Esophagus muscularis mucosa (tissue), 4 donors: ENCODE results near the gene CBFA2T3. TPM values are rescaled to one million over a fixed set of nuclear protein-coding genes. Genes with fewer than 3 reads are reported as not detected.

Experiments used
- DNase-seq: peaks from one replicate; pipeline ENCODE4 v3.0.0-alpha.2; 2017; ENCODE audit errors: extremely low spot score
- H3K27ac ChIP-seq, 4 donors: fragments of 200-600 bp; sonication (generic); replicated peaks in 1 of 4; 1 replicate in 3 of 4; 2 replicates in 1 of 4; pipeline ENCODE4 v1.5.1; 2016 to 2019; ENCODE audit warnings: mild to moderate bottlenecking in 1 of 4
- H3K27me3 ChIP-seq, 4 donors: fragments of 200-600 bp; sonication (generic); one replicate each; pipeline versions ENCODE4 v1.5.1 to v1.6.0; 2016 to 2019
- H3K36me3 ChIP-seq, 4 donors: fragments of 200-600 bp; sonication (generic); one replicate each; pipeline ENCODE4 v1.5.1; 2016 to 2019
- H3K4me1 ChIP-seq, 4 donors: fragments of 200-600 bp; sonication (generic); one replicate each; pipeline ENCODE4 v1.5.1; 2016 to 2019
- H3K4me3 ChIP-seq, 4 donors: fragments of 200-600 bp; sonication (generic); 1 replicate in 2 of 4; 2 replicates in 2 of 4; pipeline ENCODE4 v1.5.1; 2016 to 2019; ENCODE audit warnings: mild to moderate bottlenecking in 4 of 4, moderate library complexity in 1 of 4
- H3K9me3 ChIP-seq, 4 donors: fragments of 200-600 bp; sonication (generic); 1 replicate in 3 of 4; 2 replicates in 1 of 4; pipeline ENCODE4 v1.5.1; 2016 to 2019
- EP300 ChIP-seq: sonication (generic); formaldehyde crosslinking; IDR thresholded peaks from one replicate; pipeline ENCODE4 v1.6.1; 2017; ENCODE audit warnings: antibody characterized with exemption
- POLR2A ChIP-seq: fragments of 450-650 bp; IDR thresholded peaks from one replicate; pipeline ENCODE4 v1.6.1; 2017; ENCODE audit warnings: antibody characterized with exemption, moderate library complexity, mild to moderate bottlenecking, low read depth
- POLR2AphosphoS5 ChIP-seq, 2 donors: sonication (generic); formaldehyde crosslinking; IDR thresholded peaks; one replicate each; pipeline ENCODE4 v1.6.1; 2017; ENCODE audit warnings: antibody characterized with exemption in 2 of 2
- WGBS: methylation state at CpG from one replicate; pipeline ENCODE4 v1.1.5; 2018; 5-methylcytosine and 5-hydroxymethylcytosine counted together
- intact Hi-C: fragments of 100-400 bp; cut with DNase I; formaldehyde crosslinking; loops from one replicate; pipeline ENCODE4 v1.15.1; 2023
- total RNA-seq, 4 donors: library from RNA; depleted of rRNA; stranded (reverse); fragments of >200 nt; gene quantifications; one replicate each; pipeline versions ENCODE4 v1.1.0 to v1.2.1, GENCODE V29; 2016
- TF ChIP-seq, protein P1 (sequence below), 3 experiments: fragments of 200-600 bp in 2 of 3; fragments of 450-650 bp in 1 of 3; sonication (generic) in 2 of 3; IDR thresholded peaks; one replicate each; pipeline ENCODE4 v1.5.1; 2017 to 2019; ENCODE audit warnings: antibody characterized with exemption in 3 of 3, mild to moderate bottlenecking in 2 of 3, moderate library complexity in 1 of 3

Gene CBFA2T3
- total RNA-seq, 4 donors from 2014 or later: 2.0 to 10.4 (median 3.5) TPM

DNA sequence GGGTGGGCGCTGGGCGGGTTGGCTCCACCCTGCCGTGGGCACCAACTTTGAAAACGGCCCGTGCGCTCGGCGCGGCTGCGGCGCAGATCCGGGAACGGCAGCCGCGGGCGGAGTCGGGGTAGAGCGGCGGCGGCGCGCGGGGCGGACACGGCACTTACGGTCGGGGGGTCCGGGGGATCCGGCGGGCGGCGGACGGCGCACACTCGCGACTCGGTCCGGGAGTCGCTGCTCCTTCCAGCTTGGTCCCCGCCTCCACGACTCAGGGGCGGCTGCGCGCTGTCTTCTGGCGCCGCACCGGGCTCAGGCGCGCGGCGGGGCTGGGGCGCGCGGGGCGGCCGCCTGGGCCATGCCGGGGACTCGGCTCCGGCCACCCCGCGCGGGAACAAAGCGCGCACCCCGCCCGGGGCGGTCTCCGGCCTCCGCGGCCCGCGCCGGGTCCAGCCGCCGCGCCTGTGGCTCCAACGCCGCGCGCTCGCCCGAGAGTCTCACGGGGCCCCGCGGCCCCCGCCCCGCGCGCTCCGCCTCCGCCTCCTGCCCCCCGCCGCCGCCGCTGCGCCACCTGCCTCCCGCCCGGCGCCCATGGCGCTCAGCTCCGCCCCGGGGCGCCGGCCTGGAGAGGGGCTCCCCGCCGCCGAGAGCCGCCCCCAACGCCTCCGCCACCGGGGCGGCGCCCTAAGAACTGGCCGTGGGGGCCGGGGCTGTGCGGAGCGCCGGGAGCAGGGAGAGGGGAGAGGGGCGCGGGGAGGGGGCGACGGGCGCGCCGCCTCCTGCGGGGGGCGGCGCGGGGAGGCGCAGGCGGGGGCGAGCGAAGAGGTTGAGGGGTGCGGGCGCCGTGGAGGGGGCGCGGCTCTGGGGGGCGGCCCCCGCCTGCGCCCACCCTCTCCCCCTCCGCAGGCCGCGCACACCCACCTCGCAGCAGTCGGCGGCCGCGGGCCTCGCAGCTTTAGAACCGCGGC, 35.9 kb downstream of the CBFA2T3 start:
- no peak for DNase-seq
- no peak for TF ChIP-seq POLR2AphosphoS5 (IDR thresholded peaks at IDR 0.05)
- TF ChIP-seq EP300: no peak
- Histone ChIP-seq H3K36me3 (no peaks in the 10 kb centered on the region), H3K4me1 (peaks cover 32 to 60% (median 58%) of the 10 kb centered on the region in 4 donors), H3K27me3 (peaks cover 0 to 92% (median 17%) of the 10 kb centered on the region in 4 donors), H3K4me3 (peak overlapping the region; percentile 55 to 61 (median 58)), H3K27ac (peak overlapping the region; percentile 45 to 72 (median 65)), H3K9me3 (no peaks in the 10 kb centered on the region)
- intact Hi-C loops: loop anchor here (10.0 kb wide), 1 partner anchor 224 kb away; no protein-coding TSS in a partner anchor
- 0% methylated on average over 41 of the region's 152 CpGs for WGBS

DNA sequence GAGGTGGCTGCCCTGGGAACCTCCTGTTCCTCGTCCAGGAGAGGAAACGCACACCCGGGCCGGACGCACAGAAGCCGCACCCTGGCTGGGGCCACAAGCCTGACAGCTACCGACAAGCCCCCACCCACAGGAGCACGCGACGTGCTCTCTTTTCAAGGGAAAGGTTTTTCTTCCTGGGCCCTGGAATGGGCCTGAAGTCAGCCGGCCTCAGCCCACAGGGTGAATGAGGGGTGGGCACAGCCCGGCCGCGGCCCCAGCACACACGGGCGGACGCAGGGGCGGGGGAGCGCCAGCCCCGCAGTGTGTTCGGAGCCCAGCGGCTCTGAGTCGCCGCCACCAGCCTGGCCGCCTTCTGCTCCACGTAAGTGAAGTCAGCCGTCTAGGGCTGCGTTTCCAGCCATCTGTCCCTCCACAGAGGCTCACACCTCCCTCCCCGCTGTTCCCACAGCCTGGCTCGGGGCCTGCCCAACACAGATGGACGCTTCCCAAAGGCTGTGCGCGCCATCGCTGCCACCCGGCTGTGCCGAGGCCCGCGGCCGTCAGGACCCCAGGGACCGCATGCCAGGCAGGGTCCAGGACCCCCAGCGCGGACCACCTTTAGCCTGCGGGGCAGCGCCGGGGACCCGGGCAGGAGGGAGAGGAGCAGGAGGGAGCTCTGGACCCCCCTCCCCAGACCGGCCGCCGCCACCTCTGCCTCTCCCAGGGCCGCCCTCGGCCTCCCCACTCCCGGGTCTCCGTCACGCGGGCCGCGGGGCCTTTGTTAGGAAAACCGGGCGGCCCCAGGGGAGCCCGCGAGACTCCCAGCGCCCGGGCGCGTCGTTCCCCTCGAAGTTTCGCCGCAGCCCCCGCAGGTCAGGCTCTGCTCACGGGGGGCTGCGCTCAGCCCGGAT, 36.8 kb downstream of the CBFA2T3 start:
- WGBS: 7% methylated on average over 37 of the region's 73 CpGs
- DNase-seq: no peak
- TF ChIP-seq, protein P1, sequence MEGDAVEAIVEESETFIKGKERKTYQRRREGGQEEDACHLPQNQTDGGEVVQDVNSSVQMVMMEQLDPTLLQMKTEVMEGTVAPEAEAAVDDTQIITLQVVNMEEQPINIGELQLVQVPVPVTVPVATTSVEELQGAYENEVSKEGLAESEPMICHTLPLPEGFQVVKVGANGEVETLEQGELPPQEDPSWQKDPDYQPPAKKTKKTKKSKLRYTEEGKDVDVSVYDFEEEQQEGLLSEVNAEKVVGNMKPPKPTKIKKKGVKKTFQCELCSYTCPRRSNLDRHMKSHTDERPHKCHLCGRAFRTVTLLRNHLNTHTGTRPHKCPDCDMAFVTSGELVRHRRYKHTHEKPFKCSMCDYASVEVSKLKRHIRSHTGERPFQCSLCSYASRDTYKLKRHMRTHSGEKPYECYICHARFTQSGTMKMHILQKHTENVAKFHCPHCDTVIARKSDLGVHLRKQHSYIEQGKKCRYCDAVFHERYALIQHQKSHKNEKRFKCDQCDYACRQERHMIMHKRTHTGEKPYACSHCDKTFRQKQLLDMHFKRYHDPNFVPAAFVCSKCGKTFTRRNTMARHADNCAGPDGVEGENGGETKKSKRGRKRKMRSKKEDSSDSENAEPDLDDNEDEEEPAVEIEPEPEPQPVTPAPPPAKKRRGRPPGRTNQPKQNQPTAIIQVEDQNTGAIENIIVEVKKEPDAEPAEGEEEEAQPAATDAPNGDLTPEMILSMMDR (IDR thresholded peaks at IDR 0.05): no peak
- peak; percentile 7 to 35 for TF ChIP-seq POLR2AphosphoS5 (IDR thresholded peaks at IDR 0.05)
- no peak for TF ChIP-seq POLR2A
- TF ChIP-seq EP300: no peak
- Histone ChIP-seq H3K27ac (peak overlapping the region; percentile 45 to 72 (median 65)), H3K27me3 (peaks cover 0 to 92% (median 17%) of the 10 kb centered on the region in 4 donors), H3K36me3 (no peaks in the 10 kb centered on the region), H3K4me3 (peak overlapping the region; percentile 55 to 61 (median 58)), H3K4me1 (peaks cover 41 to 68% (median 65%) of the 10 kb centered on the region in 4 donors), H3K9me3 (no peaks in the 10 kb centered on the region)
- intact Hi-C loops: loop anchor here (2.0 to 10.0 kb wide), 2 partner anchors 225 to 275 kb away; no protein-coding TSS in a partner anchor

DNA sequence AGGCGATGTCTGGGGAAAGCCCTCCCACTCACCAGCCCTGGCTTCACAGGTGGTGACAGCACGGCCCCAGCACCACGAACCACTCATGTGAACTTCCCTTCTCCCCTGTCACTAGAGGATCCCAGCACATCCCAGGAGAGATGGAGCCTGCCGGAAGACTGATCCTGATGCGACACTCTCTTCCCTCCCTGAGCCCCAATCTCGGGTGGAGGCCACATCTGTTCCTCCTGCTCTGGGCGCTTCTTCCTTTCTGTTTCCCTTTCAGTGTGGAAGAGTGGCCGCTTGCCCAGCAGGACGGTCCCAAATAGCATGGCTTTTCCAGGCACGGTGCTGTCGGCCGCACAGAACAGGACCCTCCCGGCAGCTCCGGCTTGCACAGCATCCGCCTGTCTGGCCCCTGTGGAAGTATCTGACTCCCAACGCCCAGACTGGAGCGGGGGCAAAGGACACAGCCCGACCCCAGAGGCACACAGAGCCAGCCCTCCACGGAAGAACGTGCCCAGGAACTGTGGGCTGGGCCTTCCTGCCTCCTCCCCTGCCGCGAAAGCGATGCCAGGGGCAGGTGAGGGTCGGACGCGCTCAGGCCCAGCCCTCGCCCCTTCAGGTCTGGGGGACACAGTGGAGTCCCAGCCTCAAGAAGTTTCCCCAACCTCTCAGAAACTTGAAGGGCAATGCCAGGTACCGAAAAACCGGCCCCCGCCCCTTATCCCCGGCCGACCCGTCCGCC, 37.6 kb downstream of the CBFA2T3 start:
- 36% methylated on average over 20 of the region's 34 CpGs for WGBS
- intact Hi-C loops: loop anchor here (2.0 kb wide), 1 partner anchor 275 kb away; no protein-coding TSS in a partner anchor
- peak overlapping the region; percentile 45 to 72 (median 65) for H3K27ac ChIP-seq

DNA sequence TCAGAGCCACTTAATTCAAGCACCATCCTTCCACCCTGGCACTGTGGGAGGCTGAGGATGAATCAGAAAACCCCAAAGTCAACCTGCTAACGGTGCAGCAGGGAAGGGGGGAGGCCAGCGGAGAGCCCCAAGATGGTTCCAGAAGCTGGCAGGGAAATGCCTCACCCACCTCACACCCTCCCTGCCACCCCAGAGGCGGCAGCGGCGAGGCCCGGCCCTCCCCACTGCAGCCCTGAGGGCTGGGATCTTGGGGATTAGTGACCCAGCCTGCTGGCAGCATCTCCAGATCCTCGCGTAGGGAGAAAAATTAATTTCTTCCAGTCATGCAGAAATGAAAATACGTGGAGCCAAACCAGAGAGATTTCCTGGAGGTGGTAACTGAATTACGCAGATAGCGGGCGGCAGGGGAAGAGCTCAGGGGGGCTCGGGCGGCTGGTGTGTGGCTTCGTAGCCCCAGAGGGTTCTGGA, 38.2 kb downstream of the CBFA2T3 start:
- Histone ChIP-seq H3K4me1 (peaks cover 42 to 68% (median 65%) of the 10 kb centered on the region in 4 donors), H3K4me3 (peak overlapping the region; percentile 55 to 61 (median 58)), H3K27me3 (peaks cover 0 to 94% (median 17%) of the 10 kb centered on the region in 4 donors), H3K27ac (peak overlapping the region; percentile 45 to 72 (median 65)), H3K36me3 (no peaks in the 10 kb centered on the region), H3K9me3 (no peaks in the 10 kb centered on the region)
- intact Hi-C loops: loop anchor here (2.0 kb wide), 1 partner anchor 276 kb away; no protein-coding TSS in a partner anchor
- 46% methylated on average over 11 of the region's 15 CpGs for WGBS
- DNase-seq: no peak
- no peak for TF ChIP-seq EP300
- TF ChIP-seq POLR2A: no peak
- no peak for TF ChIP-seq POLR2AphosphoS5 (IDR thresholded peaks at IDR 0.05)
- TF ChIP-seq, protein P1 (IDR thresholded peaks at IDR 0.05): no peak

More for the DNA sequence above, 37.6 kb downstream of the CBFA2T3 start:
- H3K27me3 ChIP-seq: peaks cover 0 to 92% (median 17%) of the 10 kb centered on the region in 4 donors
- DNase-seq: no peak
- H3K4me1 ChIP-seq: peaks cover 42 to 68% (median 65%) of the 10 kb centered on the region in 4 donors
- no peaks in the 10 kb centered on the region for H3K36me3 ChIP-seq
- TF ChIP-seq, protein P1 (IDR thresholded peaks at IDR 0.05): no peak
- TF ChIP-seq POLR2AphosphoS5 (IDR thresholded peaks at IDR 0.05): no peak
- TF ChIP-seq EP300: no peak
- TF ChIP-seq POLR2A: no peak
- H3K9me3 ChIP-seq: no peaks in the 10 kb centered on the region
- H3K4me3 ChIP-seq: peak overlapping the region; percentile 55 to 61 (median 58)
